WTC11 (cell line): ENCODE data around the gene STAT1. TPM values are rescaled to one million over a fixed set of nuclear protein-coding genes. Genes with fewer than 3 reads are reported as not detected.

Source experiments
- ATAC-seq: fragments of 200-7000 bp; cut with Tn5 transposase; 2 replicates; pipeline ENCODE4 v1.10.0; 2021; ENCODE audit warnings: mild to moderate bottlenecking, moderate library complexity
- CTCF ChIA-PET: fragments of 300-600 bp; sonication (Branson Sonifier 250); formaldehyde crosslinking; loops from one replicate; lab custom pipeline; 2021; ENCODE audit warnings: antibody characterized with exemption; lab: Charles Lee
- POLR2A ChIA-PET: fragments of 350-600 bp; sonication (Branson Sonifier 250); formaldehyde crosslinking; loops from one replicate; lab custom pipeline; 2021; ENCODE audit warnings: antibody characterized with exemption; lab: Charles Lee
- DNase-seq: peaks from one replicate; pipeline ENCODE4 v3.0.0; 2021; ENCODE audit warnings: low spot score
- H3K27ac Mint-ChIP-seq: 2 replicates; pipeline ENCODE4 v1.8.0; 2021; ENCODE audit warnings: mixed read lengths
- H3K27me3 Mint-ChIP-seq: 2 replicates; pipeline ENCODE4 v1.8.0; 2021; ENCODE audit warnings: low read depth, mild to moderate bottlenecking, moderate library complexity, mixed read lengths
- H3K36me3 Mint-ChIP-seq: 2 replicates; pipeline ENCODE4 v1.8.0; 2021; ENCODE audit warnings: mixed read lengths
- H3K4me1 Mint-ChIP-seq: 2 replicates; pipeline ENCODE4 v1.8.0; 2022; ENCODE audit warnings: mixed read lengths
- H3K4me3 Mint-ChIP-seq: 2 replicates; pipeline ENCODE4 v1.8.0; 2021; ENCODE audit warnings: mild to moderate bottlenecking, moderate library complexity, mixed read lengths
- H3K9me3 Mint-ChIP-seq: 2 replicates; pipeline ENCODE4 v1.8.0; 2021; ENCODE audit warnings: mixed read lengths
- AFF4 ChIP-seq: sonication (generic); formaldehyde crosslinking; IDR thresholded peaks from 2 replicates; pipeline ENCODE4 v1.8.1; 2023; ENCODE audit warnings: mild to moderate bottlenecking, missing genetic modification reagents, borderline replicate concordance
- E2F1 ChIP-seq: sonication (generic); formaldehyde crosslinking; IDR thresholded peaks from 2 replicates; pipeline ENCODE4 v1.8.0; 2022; ENCODE audit warnings: mild to moderate bottlenecking, missing genetic modification reagents
- JAZF1 ChIP-seq: fragments of 250-450 bp; sonication (Bioruptor Pico); IDR thresholded peaks from 2 replicates; pipeline ENCODE4 v1.9.0; 2021; ENCODE audit warnings: moderate library complexity, mild to moderate bottlenecking, inconsistent platforms
- KAT7 ChIP-seq: sonication (generic); formaldehyde crosslinking; IDR thresholded peaks from 2 replicates; pipeline ENCODE4 v1.8.1; 2023; ENCODE audit warnings: missing genetic modification reagents, mild to moderate bottlenecking, borderline replicate concordance
- MYBL2 ChIP-seq: sonication (generic); formaldehyde crosslinking; IDR thresholded peaks from 2 replicates; pipeline ENCODE4 v1.8.1; 2023; ENCODE audit warnings: mild to moderate bottlenecking, moderate library complexity, missing genetic modification reagents
- NFE2L1 ChIP-seq: sonication (generic); formaldehyde crosslinking; IDR thresholded peaks from 2 replicates; pipeline ENCODE4 v1.8.1; 2023; ENCODE audit warnings: missing genetic modification reagents
- PREB ChIP-seq: sonication (generic); formaldehyde crosslinking; IDR thresholded peaks from 2 replicates; pipeline ENCODE4 v1.8.1; 2022; ENCODE audit warnings: mild to moderate bottlenecking, missing genetic modification reagents, moderate library complexity, borderline replicate concordance
- RELA ChIP-seq: sonication (generic); formaldehyde crosslinking; IDR thresholded peaks from 2 replicates; pipeline ENCODE4 v1.8.1; 2022; ENCODE audit warnings: missing genetic modification reagents, mild to moderate bottlenecking, borderline replicate concordance
- SMAD4 ChIP-seq: sonication (generic); formaldehyde crosslinking; IDR thresholded peaks from 2 replicates; pipeline ENCODE4 v1.8.0; 2022; ENCODE audit warnings: mild to moderate bottlenecking, missing genetic modification reagents
- SOX15 ChIP-seq: fragments of 250-450 bp; sonication (Bioruptor Pico); IDR thresholded peaks from 2 replicates; pipeline ENCODE4 v1.9.0; 2021; ENCODE audit warnings: mild to moderate bottlenecking
- ZNF281 ChIP-seq: sonication (generic); formaldehyde crosslinking; IDR thresholded peaks from 2 replicates; pipeline ENCODE4 v1.8.0; 2023; ENCODE audit warnings: mild to moderate bottlenecking, missing genetic modification reagents
- total RNA-seq: library from RNA; stranded (reverse); gene quantifications from 3 replicates; pipeline ENCODE4 v1.2.3, GENCODE V29; 2021

The STAT1 gene
- total RNA-seq, 1 experiment from 2014 or later = 36.1 TPM

GRCh38 chr2:190943706-190944105, 70.3 kb downstream of the STAT1 start:
- no peak for DNase-seq
- H3K4me3 Mint-ChIP-seq = no peak overlapping the region
- ATAC-seq = no peak

GRCh38 chr2:190942697-190943096, 71.3 kb downstream of the STAT1 start:
- ChIA-PET CTCF (no interaction called here), POLR2A (no interaction called here)

More at GRCh38 chr2:190943706-190944105, 70.3 kb downstream of the STAT1 start:
- CTCF ChIA-PET = no interaction called here
- Mint-ChIP-seq H3K27me3 (no peaks in the 10 kb centered on the region), H3K4me1 (peaks cover 17% of the 10 kb centered on the region), H3K9me3 (no peaks in the 10 kb centered on the region), H3K36me3 (no peaks in the 10 kb centered on the region), H3K27ac (no peak overlapping the region)
- TF ChIP-seq E2F1 (CRISPR knock-in tag) (no peak), SOX15 (CRISPR knock-in tag) (no peak), ZNF281 (no peak), JAZF1 (CRISPR knock-in tag) (no peak), KAT7 (no peak), MYBL2 (CRISPR knock-in tag) (no peak)
- POLR2A ChIA-PET = no interaction called here

More at GRCh38 chr2:190942697-190943096, 71.3 kb downstream of the STAT1 start:
- Mint-ChIP-seq H3K9me3 (no peaks in the 10 kb centered on the region), H3K27me3 (no peaks in the 10 kb centered on the region), H3K36me3 (no peaks in the 10 kb centered on the region), H3K27ac (no peak overlapping the region), H3K4me3 (no peak overlapping the region), H3K4me1 (peaks cover 21% of the 10 kb centered on the region)
- DNase-seq (no peak), ATAC-seq (no peak)
- TF ChIP-seq PREB (no peak), AFF4 (CRISPR knock-in tag) (no peak), RELA (CRISPR knock-in tag) (no peak), ZNF281 (no peak), SMAD4 (CRISPR knock-in tag) (no peak), NFE2L1 (CRISPR knock-in tag) (no peak)
